Putamen (tissue), 1 donor: ENCODE measurements around the gene NMRAL1.

ENCODE experiments used
- DNase-seq: peaks from one replicate; pipeline ENCODE4 v3.0.0-alpha.2; 2016; ENCODE audit warnings: low spot score

NMRAL1 gene

GRCh38 chr16:4426021-4426684 is 48.3 kb downstream of the NMRAL1 start:
- no peak for DNase-seq

- DNase-seq: peak; percentile 93
Observed at GRCh38 chr16:4425378-4426020, 48.9 kb downstream of the NMRAL1 start, which contains the start of gene DNAJA3. Gene DNAJA3 (plus strand): TSS chr16:4425868. CDS start chr16:4425882, 14 bp downstream.

- DNase-seq: no peak
Observed at GRCh38 chr16:4420505-4421105, 53.8 kb downstream of the NMRAL1 start.

- no peak for DNase-seq
Observed at GRCh38 chr16:4419402-4419959, 54.9 kb downstream of the NMRAL1 start.

GRCh38 chr16:4416200-4417032 is 58.0 kb downstream of the NMRAL1 start, which contains the start of gene CORO7:
Gene CORO7 (minus strand): TSS chr16:4416596. CDS start chr16:4416518, 78 bp downstream.
- DNase-seq: peak; percentile 96

GRCh38 chr16:4415538-4416199 is 58.8 kb downstream of the NMRAL1 start:
- peak; percentile 63 for DNase-seq

- DNase-seq: no peak
Observed at GRCh38 chr16:4414187-4414917, 60.1 kb downstream of the NMRAL1 start.

GRCh38 chr16:4412854-4413253 is 61.6 kb downstream of the NMRAL1 start:
- no peak for DNase-seq

GRCh38 chr16:4412159-4412558 is 62.3 kb downstream of the NMRAL1 start:
- no peak for DNase-seq
